T-helper 1 cell treated with Interleukin-12 subunit alpha and Interleukin-12 subunit beta and Interleukin-4 antibody, amounts not matched to agents 30 μg/mL and 1 μg/mL, for 36 hours (primary cell): ENCODE measurements around the gene SUMO2.

Experiments
- H3K27ac Mint-ChIP-seq: one replicate; pipeline ENCODE4 v1.8.0; 2021; ENCODE audit warnings: mild to moderate bottlenecking, mixed read lengths
- H3K27me3 Mint-ChIP-seq: one replicate; pipeline ENCODE4 v1.8.0; 2021; ENCODE audit warnings: low read depth, mixed read lengths
- H3K36me3 Mint-ChIP-seq: one replicate; pipeline ENCODE4 v1.8.0; 2021; ENCODE audit warnings: low read depth, mixed read lengths
- H3K4me1 Mint-ChIP-seq: one replicate; pipeline ENCODE4 v1.8.0; 2021; ENCODE audit warnings: low read depth, mixed read lengths
- H3K4me3 Mint-ChIP-seq: one replicate; pipeline ENCODE4 v1.8.0; 2021; ENCODE audit warnings: mild to moderate bottlenecking, moderate library complexity, mixed read lengths
- H3K9me3 Mint-ChIP-seq: one replicate; pipeline ENCODE4 v1.8.0; 2021; ENCODE audit warnings: mixed read lengths

The SUMO2 gene

DNA sequence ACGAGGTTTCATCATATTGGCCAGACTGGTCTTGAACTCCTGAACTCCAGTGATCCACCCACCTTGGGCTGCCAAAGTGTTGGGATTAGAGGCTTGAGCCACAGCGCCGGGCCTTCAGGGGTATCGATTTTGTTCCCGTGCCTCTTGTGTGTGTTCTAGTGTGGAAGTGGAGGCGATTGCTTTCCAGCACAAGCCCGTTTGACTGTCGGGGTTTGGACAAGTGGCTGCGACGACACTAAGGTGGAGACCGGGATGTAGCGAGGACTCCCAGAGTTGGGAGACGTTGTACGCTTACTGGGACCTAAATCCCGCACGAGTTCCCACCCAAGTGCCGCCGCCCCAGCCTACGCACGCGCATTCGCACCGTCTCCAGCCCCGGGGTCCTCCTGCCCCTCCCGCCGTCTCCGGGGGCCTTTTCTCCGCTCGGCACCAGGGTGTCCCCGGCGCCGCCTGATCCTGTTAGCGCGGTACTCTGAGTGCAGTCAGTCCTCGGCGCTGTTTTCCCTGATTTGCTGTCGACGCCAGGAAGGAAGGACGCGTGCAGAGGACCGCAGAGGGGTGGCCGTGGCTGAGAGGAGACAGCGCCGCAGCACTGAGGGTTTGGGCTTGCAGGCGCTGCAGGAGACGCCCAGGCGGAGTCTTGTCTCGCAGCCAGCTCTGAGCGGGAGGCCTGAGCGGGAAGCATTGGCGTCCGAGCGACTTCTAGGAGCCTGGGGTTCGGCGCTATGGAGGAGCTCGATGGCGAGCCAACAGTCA is 22.5 kb upstream of the SUMO2 start, which contains the start of gene NUP85:
Gene NUP85 (plus strand): TSS at position 643 of the 756 bp plus-strand sequence. CDS start 83 bp downstream, at position 726.
- Mint-ChIP-seq H3K4me1 (peaks cover 11% of the 10 kb centered on the region), H3K36me3 (peaks cover 7% of the 10 kb centered on the region)

DNA sequence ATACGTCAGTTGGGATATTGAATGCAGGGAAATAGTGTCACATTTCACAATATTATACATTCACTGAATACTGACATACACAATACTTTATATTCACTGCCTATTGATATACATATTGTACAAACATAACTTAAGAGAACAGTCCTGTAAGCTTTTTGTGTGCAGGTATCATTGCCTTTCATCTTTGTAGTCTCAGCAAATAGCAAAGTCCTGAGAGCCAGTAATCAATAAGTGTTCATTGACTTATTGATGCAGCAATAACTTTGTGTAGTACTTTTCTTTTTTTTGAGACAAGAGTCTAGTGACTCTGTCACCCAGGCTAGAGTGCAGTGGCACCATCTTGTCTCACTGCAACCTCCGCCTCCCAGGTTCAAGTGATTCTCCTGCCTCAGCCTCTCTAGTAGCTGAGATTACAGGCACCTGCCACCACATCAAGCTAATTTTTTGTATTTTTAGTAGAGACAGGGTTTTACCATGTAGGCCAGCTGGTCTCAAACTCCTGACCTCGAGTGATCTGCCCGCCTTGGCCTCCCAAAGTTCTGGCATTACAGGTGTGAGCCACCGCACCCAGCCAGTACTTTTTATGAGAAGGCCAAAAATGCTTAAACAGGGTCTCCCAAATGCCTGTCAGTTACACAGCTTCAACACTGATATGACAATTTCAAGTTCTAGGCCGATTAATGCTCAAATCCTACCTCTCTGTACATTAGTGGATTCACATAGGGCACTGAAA is 17.3 kb upstream of the SUMO2 start:
- Mint-ChIP-seq H3K4me1 (peaks cover 6% of the 10 kb centered on the region), H3K27ac (no peak overlapping the region), H3K27me3 (no peaks in the 10 kb centered on the region), H3K9me3 (no peaks in the 10 kb centered on the region), H3K36me3 (no peaks in the 10 kb centered on the region), H3K4me3 (no peak overlapping the region)

More for the DNA sequence above, 22.5 kb upstream of the SUMO2 start, which contains the start of gene NUP85:
- Mint-ChIP-seq H3K4me3 (peak within 1 kb of the TSS; percentile 97), H3K27ac (peak within 1 kb of the TSS; percentile 94), H3K27me3 (no peaks in the 10 kb centered on the region), H3K9me3 (no peaks in the 10 kb centered on the region)

- H3K36me3 Mint-ChIP-seq, result no peaks in the 10 kb centered on the region
- H3K9me3 Mint-ChIP-seq, result no peaks in the 10 kb centered on the region
- no peaks in the 10 kb centered on the region for H3K4me1 Mint-ChIP-seq
- no peak overlapping the region for H3K4me3 Mint-ChIP-seq
- H3K27ac Mint-ChIP-seq, result no peak overlapping the region
- no peaks in the 10 kb centered on the region for H3K27me3 Mint-ChIP-seq
Observed at GRCh38 chr17:75194879-75195278, 12.1 kb upstream of the SUMO2 start.

- Mint-ChIP-seq H3K36me3 (no peaks in the 10 kb centered on the region), H3K4me1 (peaks cover 6% of the 10 kb centered on the region), H3K4me3 (no peak overlapping the region), H3K9me3 (no peaks in the 10 kb centered on the region), H3K27ac (no peak overlapping the region), H3K27me3 (no peaks in the 10 kb centered on the region)
Observed at GRCh38 chr17:75191584-75191983, 8.8 kb upstream of the SUMO2 start.

DNA sequence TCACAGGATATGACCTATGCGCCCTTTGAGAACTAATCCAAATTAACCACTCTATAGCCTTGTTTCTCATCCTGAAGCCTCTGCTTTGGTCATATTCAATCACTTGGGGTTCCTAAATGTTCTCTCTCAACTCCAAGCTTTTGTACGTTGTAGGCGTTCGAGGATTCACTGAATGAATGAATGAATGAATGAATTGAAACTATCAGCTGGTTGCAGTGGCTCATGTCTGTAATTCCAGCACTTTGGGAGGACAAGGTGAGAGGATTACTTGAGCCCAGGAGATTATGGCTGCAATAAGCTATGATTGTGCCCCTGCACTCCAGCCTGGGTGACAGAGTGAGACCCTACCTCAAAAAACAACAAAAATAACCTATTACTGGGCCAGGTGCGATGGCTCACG is 5.9 kb upstream of the SUMO2 start:
- no peaks in the 10 kb centered on the region for H3K36me3 Mint-ChIP-seq
- H3K4me3 Mint-ChIP-seq, result no peak overlapping the region
- no peaks in the 10 kb centered on the region for H3K27me3 Mint-ChIP-seq
- H3K4me1 Mint-ChIP-seq, result peaks cover 15% of the 10 kb centered on the region
- H3K9me3 Mint-ChIP-seq, result no peaks in the 10 kb centered on the region
- H3K27ac Mint-ChIP-seq, result peak overlapping the region; percentile 36

DNA sequence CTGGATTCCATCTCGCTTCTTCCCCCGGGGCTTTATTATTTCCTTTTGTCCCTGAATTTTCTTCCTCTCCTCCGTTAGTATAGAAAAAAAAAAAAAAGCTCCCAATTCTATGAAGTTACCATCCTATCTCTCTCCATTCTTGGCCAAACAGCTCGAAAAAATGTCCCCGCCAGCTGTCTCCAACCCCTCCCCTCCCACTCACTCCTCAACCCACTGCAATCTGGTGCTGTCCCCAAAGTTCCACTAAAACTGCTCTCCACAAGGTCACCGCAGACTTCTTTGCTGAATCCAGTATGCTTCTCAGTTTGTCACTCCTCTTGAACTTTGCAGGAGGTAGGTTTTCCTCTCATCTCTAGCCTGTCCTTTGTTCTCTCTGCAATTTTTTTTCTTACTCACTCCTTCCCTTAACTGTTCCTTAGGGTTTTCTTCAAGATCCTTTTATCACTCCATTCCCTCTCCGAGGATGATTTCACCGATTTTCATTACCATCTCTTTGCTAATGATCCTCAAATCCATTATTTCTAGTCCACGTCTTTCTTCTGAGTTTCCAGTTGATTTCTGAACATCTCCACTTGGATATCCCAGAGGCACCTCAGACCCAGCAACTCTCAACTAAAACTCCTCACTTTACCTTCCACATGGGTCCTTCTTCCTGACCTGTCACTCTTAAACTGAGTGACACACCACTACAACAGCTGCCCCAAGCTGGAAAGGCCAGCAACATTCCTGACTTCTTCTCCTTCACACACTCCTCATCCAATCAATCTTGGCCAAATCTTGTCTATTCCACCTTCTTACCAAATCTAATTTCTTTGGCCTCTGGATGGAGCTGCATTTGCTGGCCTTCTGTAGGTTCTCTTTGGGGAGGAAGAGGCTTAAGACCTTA is 1.5 kb upstream of the SUMO2 start:
- peak overlapping the region; percentile 98 for H3K27ac Mint-ChIP-seq
- H3K4me3 Mint-ChIP-seq, result peak overlapping the region; percentile 81
- no peaks in the 10 kb centered on the region for H3K9me3 Mint-ChIP-seq
- H3K36me3 Mint-ChIP-seq, result peaks cover 11% of the 10 kb centered on the region
- H3K4me1 Mint-ChIP-seq, result peaks cover 31% of the 10 kb centered on the region
- H3K27me3 Mint-ChIP-seq, result no peaks in the 10 kb centered on the region

DNA sequence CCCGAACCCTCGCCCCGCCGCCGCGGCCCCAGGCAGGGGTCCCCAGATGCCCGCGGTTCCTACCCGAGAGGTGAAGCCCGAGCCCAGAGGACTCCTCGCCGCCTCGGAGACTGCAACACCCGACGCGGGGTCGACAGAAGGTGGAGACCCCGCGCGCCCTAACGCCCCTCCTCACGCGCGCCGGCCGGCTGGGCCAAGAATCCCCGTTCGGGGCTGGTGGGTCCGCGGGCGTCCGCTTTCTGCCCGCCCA is 515 bp downstream of the SUMO2 start:
- Mint-ChIP-seq H3K36me3 (peaks cover 11% of the 10 kb centered on the region), H3K4me1 (peaks cover 33% of the 10 kb centered on the region), H3K27me3 (no peaks in the 10 kb centered on the region), H3K9me3 (no peaks in the 10 kb centered on the region), H3K4me3 (peak overlapping the region; percentile 96), H3K27ac (peak overlapping the region; percentile 74)

- H3K4me1 Mint-ChIP-seq, result peaks cover 33% of the 10 kb centered on the region
- H3K27ac Mint-ChIP-seq, result peak overlapping the region; percentile 74
- H3K27me3 Mint-ChIP-seq, result no peaks in the 10 kb centered on the region
- H3K9me3 Mint-ChIP-seq, result no peaks in the 10 kb centered on the region
- H3K4me3 Mint-ChIP-seq, result peak overlapping the region; percentile 96
- peaks cover 13% of the 10 kb centered on the region for H3K36me3 Mint-ChIP-seq
Observed at GRCh38 chr17:75181608-75182318, 996 bp downstream of the SUMO2 start.

DNA sequence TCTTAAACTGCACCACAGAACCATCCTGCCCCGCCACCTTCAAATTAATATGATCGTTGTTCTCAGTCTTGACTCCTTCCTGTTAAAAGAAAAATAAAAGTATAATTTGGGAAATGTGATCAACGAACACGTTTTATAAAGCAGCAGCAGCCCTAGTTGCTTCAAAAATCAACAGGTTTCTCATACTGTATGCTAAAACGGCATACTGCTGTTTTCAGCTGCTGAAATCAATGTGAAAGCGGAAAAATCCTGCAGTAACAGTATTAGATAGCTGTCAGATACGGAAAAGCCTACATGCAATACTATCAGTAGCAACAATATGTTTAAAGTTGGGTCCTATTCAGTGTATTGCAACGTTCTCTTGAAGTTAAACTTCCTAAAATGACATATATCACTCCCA is 1.6 kb downstream of the SUMO2 start:
- Mint-ChIP-seq H3K4me3 (peak overlapping the region; percentile 96), H3K9me3 (no peaks in the 10 kb centered on the region), H3K36me3 (peaks cover 17% of the 10 kb centered on the region), H3K27ac (peak overlapping the region; percentile 74), H3K4me1 (peaks cover 33% of the 10 kb centered on the region), H3K27me3 (no peaks in the 10 kb centered on the region)

DNA sequence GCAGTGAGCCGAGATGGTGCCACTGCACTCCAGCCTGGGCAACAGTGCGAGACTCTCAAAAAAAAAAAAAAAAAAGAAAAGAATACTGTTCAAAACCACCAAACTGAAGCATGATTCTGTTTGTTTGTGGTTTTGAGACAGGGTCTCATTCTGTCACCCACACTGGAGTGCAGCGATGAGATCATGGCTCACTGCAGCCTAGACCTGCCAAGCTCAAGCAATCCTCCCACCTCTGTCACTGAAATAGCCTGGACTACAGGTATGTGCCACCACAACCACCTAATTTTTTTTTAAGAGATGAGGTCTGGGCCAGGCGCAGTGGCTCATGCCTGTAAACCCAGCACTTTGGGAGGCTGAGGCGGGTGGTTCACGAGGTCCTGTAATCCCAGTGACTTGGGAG is 4.3 kb downstream of the SUMO2 start:
- Mint-ChIP-seq H3K4me3 (no peak overlapping the region), H3K4me1 (peaks cover 24% of the 10 kb centered on the region), H3K27me3 (no peaks in the 10 kb centered on the region), H3K27ac (no peak overlapping the region), H3K36me3 (peaks cover 28% of the 10 kb centered on the region), H3K9me3 (no peaks in the 10 kb centered on the region)

- Mint-ChIP-seq H3K27ac (peak overlapping the region; percentile 43), H3K36me3 (peaks cover 36% of the 10 kb centered on the region), H3K4me1 (peaks cover 28% of the 10 kb centered on the region)
Observed at GRCh38 chr17:75176625-75177024, 6.1 kb downstream of the SUMO2 start.

DNA sequence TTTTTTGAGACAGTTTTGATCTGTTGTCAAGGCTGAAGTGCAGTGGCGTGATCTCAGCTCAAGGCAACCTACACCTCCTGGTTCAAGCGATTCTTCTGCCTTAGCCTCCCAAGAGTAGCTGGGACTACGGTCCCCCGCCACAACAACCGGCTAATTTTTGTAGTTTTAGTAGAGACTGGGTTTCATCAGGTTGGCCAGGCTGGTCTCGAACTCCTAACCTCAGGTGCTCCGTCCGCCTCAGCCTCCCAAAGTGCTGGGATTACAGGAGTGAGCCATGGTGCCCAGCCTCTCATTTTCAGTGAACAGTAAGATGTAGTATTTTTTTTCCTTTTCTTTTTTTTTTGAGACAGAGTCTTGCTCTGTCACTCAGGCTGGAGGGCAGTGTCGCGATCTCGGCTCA is 7.8 kb downstream of the SUMO2 start:
- H3K27me3 Mint-ChIP-seq, result no peaks in the 10 kb centered on the region
- no peaks in the 10 kb centered on the region for H3K9me3 Mint-ChIP-seq
- H3K27ac Mint-ChIP-seq, result no peak overlapping the region
- no peak overlapping the region for H3K4me3 Mint-ChIP-seq
- peaks cover 27% of the 10 kb centered on the region for H3K36me3 Mint-ChIP-seq
- peaks cover 18% of the 10 kb centered on the region for H3K4me1 Mint-ChIP-seq

More at GRCh38 chr17:75176625-75177024, 6.1 kb downstream of the SUMO2 start:
- H3K27me3 Mint-ChIP-seq, result no peaks in the 10 kb centered on the region
- H3K9me3 Mint-ChIP-seq, result no peaks in the 10 kb centered on the region
- H3K4me3 Mint-ChIP-seq, result no peak overlapping the region

GRCh38 chr17:75173526-75173925 is 9.2 kb downstream of the SUMO2 start:
- Mint-ChIP-seq H3K9me3 (no peaks in the 10 kb centered on the region), H3K36me3 (peaks cover 27% of the 10 kb centered on the region), H3K4me1 (peaks cover 12% of the 10 kb centered on the region), H3K27me3 (no peaks in the 10 kb centered on the region), H3K4me3 (no peak overlapping the region), H3K27ac (no peak overlapping the region)

DNA sequence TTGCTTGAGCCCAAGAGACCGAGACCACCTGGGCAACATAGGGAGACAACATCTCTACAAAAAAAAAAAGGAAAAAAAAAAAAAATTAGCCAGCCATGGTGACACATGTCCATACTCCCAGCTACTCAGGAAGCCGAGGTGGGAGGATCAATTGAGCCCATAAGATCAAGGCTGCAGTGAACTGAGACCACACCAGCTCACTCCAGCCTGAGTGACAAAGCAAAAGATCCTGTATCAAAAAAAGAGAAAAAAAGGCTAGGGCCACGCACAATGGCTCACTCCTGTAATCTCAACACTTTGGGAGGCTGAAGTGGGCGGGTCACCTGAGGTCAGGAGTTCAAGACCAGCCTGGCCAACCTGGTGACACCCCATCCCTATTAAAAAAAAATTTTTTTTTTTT is 13.8 kb downstream of the SUMO2 start:
- H3K27ac Mint-ChIP-seq, result no peak overlapping the region
- no peaks in the 10 kb centered on the region for H3K27me3 Mint-ChIP-seq
- peaks cover 34% of the 10 kb centered on the region for H3K36me3 Mint-ChIP-seq

More for the DNA sequence above, 13.8 kb downstream of the SUMO2 start:
- peaks cover 10% of the 10 kb centered on the region for H3K4me1 Mint-ChIP-seq
- no peaks in the 10 kb centered on the region for H3K9me3 Mint-ChIP-seq
- H3K4me3 Mint-ChIP-seq, result no peak overlapping the region
